Central memory CD4-positive, alpha-beta T cell (primary cell): Measurements from ENCODE around the gene CFAP46.
"Not testable (repeated sequence)": the region's sequence is repeated elsewhere in the genome, so short reads cannot be mapped to it uniquely, and the experiment has no call there.

Source experiments
- DNase-seq: peaks from one replicate; pipeline ENCODE4 v3.0.0; 2022

The CFAP46 gene

GRCh38 chr10:132926777-132927650, 15.4 kb downstream of the CFAP46 start:
- DNase-seq, result no peak

DNA sequence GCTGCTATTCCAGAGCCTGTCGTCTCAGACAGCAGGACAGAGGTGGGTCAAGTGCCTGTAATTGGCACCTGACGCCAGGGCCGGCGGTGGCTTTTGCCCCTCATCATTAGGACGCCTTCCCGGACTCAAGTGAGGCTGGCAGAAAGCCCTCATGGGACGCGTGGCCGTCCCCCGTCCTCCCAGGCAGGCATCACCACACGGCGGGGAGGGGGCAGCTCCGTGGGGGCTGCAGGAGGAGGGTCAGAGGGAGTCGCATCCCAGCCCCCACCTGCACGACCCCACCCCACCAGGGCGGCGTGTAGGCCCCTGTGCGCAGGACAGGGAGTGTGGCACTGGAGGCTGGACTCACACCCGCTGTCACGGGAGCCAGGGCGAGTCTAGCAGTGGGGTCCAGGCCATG, 16.3 kb downstream of the CFAP46 start:
- DNase-seq, result no peak

DNA sequence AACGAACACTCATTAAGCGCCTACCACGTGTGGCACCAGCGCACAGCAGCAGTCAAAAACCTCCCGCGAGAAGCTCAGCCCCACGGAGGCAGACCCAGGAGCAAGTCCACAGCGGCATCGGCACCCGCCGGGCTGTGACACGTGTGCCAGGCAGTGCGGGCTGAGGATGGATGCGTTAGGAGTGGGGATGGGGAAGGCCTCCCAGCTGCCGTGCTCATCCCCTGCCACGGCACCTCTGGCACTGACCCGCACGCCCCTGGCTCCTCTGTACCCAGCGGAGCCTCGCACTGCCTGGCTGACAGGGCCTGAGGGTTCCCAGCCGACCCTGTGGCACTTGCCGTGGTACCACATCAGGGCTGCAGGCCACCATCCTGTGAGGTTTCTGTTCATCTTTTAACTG, 16.8 kb downstream of the CFAP46 start:
- no peak for DNase-seq

GRCh38 chr10:132925071-132925561, 17.3 kb downstream of the CFAP46 start:
- DNase-seq, result no peak

DNA sequence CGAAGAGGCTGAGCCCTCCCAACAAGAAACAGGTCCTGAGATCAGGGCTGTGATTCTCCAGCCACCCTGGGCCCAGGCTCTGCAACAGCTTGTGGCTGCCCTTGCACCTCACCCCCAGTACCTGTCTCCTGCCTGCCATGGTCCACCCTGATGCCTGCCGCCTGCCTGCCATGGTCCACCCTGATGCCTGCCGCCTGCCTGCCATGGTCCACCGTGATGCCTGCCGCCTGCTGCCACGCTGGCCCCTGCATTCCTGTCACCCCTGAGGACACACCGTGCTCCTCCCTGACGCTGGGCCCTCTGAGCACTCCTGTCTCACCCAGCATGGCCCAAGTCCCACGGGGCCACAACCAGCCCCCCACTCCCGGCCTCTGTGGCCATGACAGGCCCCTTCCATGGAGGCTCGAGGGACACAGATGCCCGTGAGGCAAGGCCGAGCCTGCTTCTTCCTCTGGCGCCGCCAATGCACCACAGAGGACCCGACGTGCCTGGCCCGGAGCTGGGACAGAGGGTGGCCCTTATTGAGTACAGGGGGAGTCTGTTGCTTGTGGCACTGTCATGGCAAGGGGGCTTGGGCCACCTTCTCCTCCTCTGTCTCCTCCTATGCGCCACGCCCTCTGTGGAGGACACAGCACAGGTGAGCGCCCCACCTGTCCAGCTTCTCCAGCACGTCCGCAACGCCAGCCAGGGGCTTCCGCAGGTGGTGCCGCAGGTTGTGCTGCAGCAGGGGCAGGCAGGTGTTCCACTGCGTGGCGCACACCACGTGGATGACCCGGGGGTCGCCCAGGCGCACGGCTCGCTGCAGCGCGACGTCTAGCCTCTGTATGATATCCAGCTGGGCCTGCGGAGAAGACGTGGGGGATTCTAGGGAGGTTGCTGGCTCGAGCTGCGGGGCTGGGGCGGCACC, 18.1 kb downstream of the CFAP46 start:
- no peak for DNase-seq

GRCh38 chr10:132923384-132923783, 19.0 kb downstream of the CFAP46 start:
- DNase-seq, result not testable (repeated sequence)

DNA sequence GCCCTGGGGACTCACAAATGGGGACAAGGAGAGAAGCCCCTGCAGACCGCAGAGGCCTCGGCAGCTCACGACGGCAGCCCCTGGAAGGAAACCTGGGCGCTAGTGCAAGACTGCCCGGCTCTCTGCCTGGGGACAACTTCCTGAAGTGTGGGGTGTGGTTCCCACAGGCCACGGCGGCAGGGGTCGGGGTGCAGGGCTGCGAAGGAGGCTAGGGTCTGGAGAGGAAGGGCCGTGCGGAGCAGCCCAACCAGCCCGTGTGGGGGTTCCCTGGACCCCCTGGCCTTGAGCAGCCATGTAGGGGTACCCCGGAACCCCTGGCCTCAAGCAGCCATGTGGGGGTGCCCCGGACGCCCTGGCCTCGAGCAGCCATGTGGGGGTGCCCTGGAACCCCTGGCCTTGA, 19.5 kb downstream of the CFAP46 start:
- DNase-seq, result no peak

GRCh38 chr10:132921818-132922807, 20.3 kb downstream of the CFAP46 start:
- DNase-seq, result no peak

GRCh38 chr10:132921086-132921485, 21.3 kb downstream of the CFAP46 start:
- DNase-seq, result no peak

DNA sequence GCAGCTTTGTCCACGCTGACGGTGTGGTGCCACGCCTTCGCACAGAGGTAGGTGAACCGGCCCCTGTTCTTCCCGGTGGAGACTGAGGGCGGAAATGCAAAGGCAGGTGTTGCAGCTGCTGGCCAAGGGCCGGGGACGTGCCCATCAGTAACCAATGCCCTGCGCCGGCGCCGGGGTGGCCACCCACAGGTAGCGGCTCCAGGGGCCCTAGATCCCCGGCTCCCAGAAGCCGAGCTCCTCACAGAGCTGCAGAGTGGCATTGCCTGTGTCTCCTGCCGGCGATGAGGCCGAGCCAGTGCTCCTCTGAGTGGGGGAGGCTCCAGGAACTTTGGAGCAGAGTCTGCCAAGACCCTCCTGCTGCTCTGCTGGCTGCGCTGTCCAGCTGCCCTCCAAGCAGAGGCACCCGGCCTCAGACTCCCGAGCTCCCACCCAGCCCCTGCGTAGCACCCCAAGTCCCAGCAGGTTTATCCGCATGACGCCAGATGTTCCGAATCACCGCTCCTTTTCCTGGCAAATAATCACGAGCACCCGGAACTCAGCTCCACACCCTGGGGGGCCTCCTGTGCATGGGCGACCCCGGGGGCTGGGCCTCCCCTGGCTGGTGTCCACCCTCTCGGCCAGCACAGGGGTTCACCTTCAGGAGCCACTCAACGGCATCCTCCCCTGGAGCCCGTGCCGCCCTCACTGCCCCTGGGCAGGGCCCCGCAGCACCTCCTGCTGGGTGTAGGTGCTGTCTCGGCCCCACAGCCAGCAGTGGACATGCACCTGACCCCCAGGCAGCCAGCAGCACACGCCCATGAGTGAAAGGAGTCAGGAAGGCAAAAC, 22.1 kb downstream of the CFAP46 start:
- no peak for DNase-seq

- no peak for DNase-seq
Observed at GRCh38 chr10:132919374-132920100, 22.8 kb downstream of the CFAP46 start.

GRCh38 chr10:132918617-132919373, 23.6 kb downstream of the CFAP46 start:
- no peak for DNase-seq

DNA sequence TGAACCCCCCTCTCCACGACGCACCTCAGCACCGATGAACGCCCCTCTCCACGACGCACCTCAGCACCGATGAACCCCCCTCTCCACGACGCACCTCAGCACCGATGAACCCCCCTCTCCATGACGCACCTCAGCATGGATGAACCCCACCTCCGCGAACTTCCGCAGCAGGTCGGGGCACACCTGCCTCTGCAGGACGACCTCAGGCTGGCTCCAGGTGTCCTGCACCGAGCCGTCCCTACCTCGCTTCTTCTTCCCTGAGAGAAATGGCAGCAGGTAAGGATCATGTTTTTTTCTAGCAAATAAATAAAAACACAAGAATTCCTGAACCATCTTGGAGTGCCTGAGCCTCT, 24.1 kb downstream of the CFAP46 start:
- DNase-seq, result no peak

- no peak for DNase-seq
Observed at GRCh38 chr10:132916956-132917666, 25.3 kb downstream of the CFAP46 start.

DNA sequence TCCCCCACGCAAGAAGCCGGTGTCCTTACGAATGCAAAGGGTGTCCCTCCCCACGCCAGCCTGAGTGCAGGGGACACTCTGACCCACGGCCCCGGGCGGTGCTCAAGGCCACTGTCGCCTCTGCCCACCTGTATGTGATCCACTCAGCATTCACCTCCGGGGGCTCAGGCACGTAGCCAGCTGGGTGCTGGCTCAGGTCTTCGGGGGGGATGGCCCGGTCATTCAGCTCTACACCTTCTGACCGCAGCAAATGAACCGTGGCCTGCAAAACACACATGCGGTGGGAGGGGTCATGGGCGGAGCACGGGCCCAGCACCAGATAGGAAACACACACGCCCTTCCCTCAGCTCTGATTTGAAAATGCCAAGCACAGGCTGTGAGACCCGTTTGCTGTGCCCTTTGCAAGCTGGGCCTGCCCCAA, 25.9 kb downstream of the CFAP46 start:
- no peak for DNase-seq

DNA sequence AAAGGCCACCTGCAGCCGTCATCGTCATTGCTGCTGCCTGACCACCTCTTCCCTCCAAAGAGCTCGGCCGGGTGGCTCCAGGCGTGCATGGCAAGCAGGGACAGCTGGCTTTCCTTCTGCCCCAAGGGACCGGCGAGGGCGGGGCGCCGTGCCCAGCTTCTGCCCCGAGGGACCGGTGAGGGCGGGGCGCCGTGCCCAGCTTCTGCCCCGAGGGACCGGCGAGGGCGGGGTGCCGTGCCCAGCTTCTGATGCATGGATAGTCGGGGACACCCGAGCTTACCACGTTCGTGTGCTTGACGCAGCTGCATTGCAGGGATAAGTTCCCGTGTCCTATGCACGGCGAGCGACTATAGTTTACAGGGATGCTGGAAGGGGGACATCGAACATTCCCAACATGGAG, 27.0 kb downstream of the CFAP46 start:
- no peak for DNase-seq

- no peak for DNase-seq
Observed at GRCh38 chr10:132914732-132915131, 27.6 kb downstream of the CFAP46 start.

DNA sequence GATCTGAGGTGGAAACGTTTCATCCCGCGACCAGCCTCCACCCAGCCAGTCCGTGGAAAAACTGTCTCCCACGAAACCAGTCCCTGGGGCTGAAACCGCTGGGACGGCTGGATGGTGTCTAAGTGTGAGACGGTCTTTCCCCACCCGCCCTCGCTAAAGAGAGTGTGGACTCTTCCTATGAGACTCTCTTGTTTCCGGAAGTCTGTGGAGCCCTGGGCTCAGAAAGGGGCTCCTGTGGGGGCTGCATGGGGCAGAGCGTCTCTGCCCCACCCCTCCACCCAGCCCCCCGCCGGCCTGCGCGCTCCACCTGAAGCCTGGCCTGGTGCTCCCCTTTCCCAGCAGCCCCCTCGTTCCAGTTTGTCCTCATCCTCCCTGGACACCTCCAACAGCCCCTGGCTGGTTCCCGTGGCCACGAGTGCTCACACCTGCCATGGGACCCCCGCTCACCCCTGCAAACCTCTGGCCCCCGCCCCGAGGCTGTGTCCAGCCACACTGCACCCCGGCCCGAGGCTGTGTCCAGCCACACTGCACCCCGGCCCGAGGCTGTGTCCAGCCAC, 28.7 kb downstream of the CFAP46 start:
- DNase-seq, result no peak
